ENCODE results near the gene AP2B1.

GRCh38 chr17:35742496-35742895 is 155.4 kb downstream of the AP2B1 start:
- TF ChIP-seq RAD21 (IDR thresholded peaks at IDR 0.05; ENCODE audit: low read depth), result no peak
- TF ChIP-seq NFIC (IDR thresholded peaks at IDR 0.05), result no peak

Data from Ishikawa (cell line).